HepG2 (cell line): ENCODE measurements around the gene RPL36AL. TPM values are rescaled to one million over a fixed set of nuclear protein-coding genes. Genes with fewer than 3 reads are reported as not detected.

ENCODE experiments used
- LCORL ChIP-seq, 2 experiments: fragments of 450-650 bp in 1 of 2; sonication (generic) in 1 of 2; formaldehyde crosslinking in 1 of 2; IDR thresholded peaks; 2 replicates each; pipeline versions ENCODE4 v1.5.0 to v1.6.1; 2017 to 2020; ENCODE audit warnings: antibody characterized with exemption in 1 of 2, missing genetic modification reagents in 1 of 2
- MEIS1 ChIP-seq: sonication (generic); formaldehyde crosslinking; IDR thresholded peaks from 2 replicates; pipeline ENCODE4 v1.9.0; 2021; ENCODE audit warnings: mild to moderate bottlenecking, missing genetic modification reagents, moderate library complexity, borderline replicate concordance
- MEIS2 ChIP-seq: sonication (generic); formaldehyde crosslinking; IDR thresholded peaks from 2 replicates; pipeline ENCODE4 v1.9.0; 2021; ENCODE audit warnings: mild to moderate bottlenecking, missing genetic modification reagents
- NKX3-1 ChIP-seq: sonication (generic); formaldehyde crosslinking; IDR thresholded peaks from 2 replicates; pipeline ENCODE4 v1.5.0; 2020; ENCODE audit warnings: missing genetic modification reagents
- PCBP1 ChIP-seq: fragments of 200-400 bp; formaldehyde crosslinking; IDR thresholded peaks from 2 replicates; pipeline ENCODE4 v1.6.1; 2017; ENCODE audit warnings: mild to moderate bottlenecking, low read depth, low read length, borderline replicate concordance
- RBM22 ChIP-seq: fragments of 200-400 bp; formaldehyde crosslinking; optimal IDR thresholded peaks from 2 replicates; pipeline ENCODE3; 2017; ENCODE audit warnings: mild to moderate bottlenecking, low read length, moderate library complexity
- SOX6 ChIP-seq, 2 experiments: fragments of 450-650 bp in 1 of 2; sonication (generic) in 1 of 2; formaldehyde crosslinking in 1 of 2; IDR thresholded peaks; 2 replicates each; pipeline versions ENCODE4 v1.4.0 to v1.6.1; 2017 to 2020; ENCODE audit warnings: antibody characterized with exemption in 1 of 2, mild to moderate bottlenecking in 1 of 2, missing genetic modification reagents in 1 of 2
- SRY ChIP-seq: sonication (generic); formaldehyde crosslinking; IDR thresholded peaks from 2 replicates; pipeline ENCODE4 v1.8.0; 2022; ENCODE audit warnings: mild to moderate bottlenecking, missing genetic modification reagents
- THYN1 ChIP-seq: sonication (generic); formaldehyde crosslinking; IDR thresholded peaks from 2 replicates; pipeline ENCODE4 v1.8.1; 2023; ENCODE audit warnings: low read depth, mild to moderate bottlenecking, moderate library complexity, missing genetic modification reagents, borderline replicate concordance
- ZNF44 ChIP-seq: sonication (generic); formaldehyde crosslinking; IDR thresholded peaks from 2 replicates; pipeline ENCODE4 v1.5.1; 2020; ENCODE audit warnings: mild to moderate bottlenecking, missing genetic modification reagents
- polyA plus RNA-seq, 8 experiments: library from polyadenylated mRNA; depleted of rRNA in 3 of 8; stranded (reverse) in 7 of 8; unstranded in 1 of 8; fragments of >200 nt; fragmentation: Illumina TruSeq in 4 of 8; extraction: Trizol in 4 of 8; gene quantifications; 2 replicates each; pipeline versions ENCODE4 v1.2.1 to v1.2.3, GENCODE V29; 2011 to 2016; ENCODE audit warnings: low read depth in 4 of 8, missing spikeins in 1 of 8, mixed read lengths in 1 of 8; ENCODE audit not compliant: insufficient read depth in 1 of 8
- total RNA-seq, 5 experiments: library from RNA; depleted of rRNA; stranded (reverse); fragments of >200 nt; fragmentation: Illumina TruSeq; extraction: Trizol; gene quantifications; 2 replicates each; pipeline ENCODE4 v1.2.3, GENCODE V29; 2016; ENCODE audit warnings: low read depth in 1 of 5
- TF ChIP-seq, protein P1 (sequence below): sonication (generic); formaldehyde crosslinking; IDR thresholded peaks from 2 replicates; pipeline ENCODE4 v1.4.0; 2020; ENCODE audit warnings: mild to moderate bottlenecking, low read depth, missing genetic modification reagents
- TF ChIP-seq, protein P2 (sequence below): sonication (generic); formaldehyde crosslinking; IDR thresholded peaks from 2 replicates; pipeline ENCODE4 v1.4.0; 2020; ENCODE audit warnings: missing genetic modification reagents, low read depth, mild to moderate bottlenecking, borderline replicate concordance
- TF ChIP-seq, protein P3 (sequence below): sonication (generic); formaldehyde crosslinking; IDR thresholded peaks from 2 replicates; pipeline ENCODE4 v1.4.0; 2020; ENCODE audit warnings: mild to moderate bottlenecking, missing genetic modification reagents
- TF ChIP-seq, protein P4 (sequence below): sonication (generic); formaldehyde crosslinking; IDR thresholded peaks from 2 replicates; pipeline ENCODE4 v1.4.0; 2020; ENCODE audit warnings: missing genetic modification reagents, borderline replicate concordance
- TF ChIP-seq, protein P5 (sequence below): fragments of 450-650 bp; IDR thresholded peaks from 2 replicates; pipeline ENCODE4 v1.6.1; 2016
- TF ChIP-seq, protein P6 (sequence below): sonication (generic); formaldehyde crosslinking; IDR thresholded peaks from 2 replicates; pipeline ENCODE4 v1.8.1; 2023; ENCODE audit warnings: mild to moderate bottlenecking, inconsistent platforms, moderate library complexity, missing genetic modification reagents, borderline replicate concordance
- TF ChIP-seq, protein P7 (sequence below): IDR thresholded peaks from 2 replicates; pipeline ENCODE4 v1.6.1; 2016; ENCODE audit warnings: missing compliant biosample characterization, missing genetic modification reagents, borderline replicate concordance

Gene RPL36AL
- total and polyA plus RNA-seq, 2 of the 13 experiments (the other 11 are each of a cell fraction or from before 2014, with no cell fraction given), result 90.0 to 294 TPM

DNA sequence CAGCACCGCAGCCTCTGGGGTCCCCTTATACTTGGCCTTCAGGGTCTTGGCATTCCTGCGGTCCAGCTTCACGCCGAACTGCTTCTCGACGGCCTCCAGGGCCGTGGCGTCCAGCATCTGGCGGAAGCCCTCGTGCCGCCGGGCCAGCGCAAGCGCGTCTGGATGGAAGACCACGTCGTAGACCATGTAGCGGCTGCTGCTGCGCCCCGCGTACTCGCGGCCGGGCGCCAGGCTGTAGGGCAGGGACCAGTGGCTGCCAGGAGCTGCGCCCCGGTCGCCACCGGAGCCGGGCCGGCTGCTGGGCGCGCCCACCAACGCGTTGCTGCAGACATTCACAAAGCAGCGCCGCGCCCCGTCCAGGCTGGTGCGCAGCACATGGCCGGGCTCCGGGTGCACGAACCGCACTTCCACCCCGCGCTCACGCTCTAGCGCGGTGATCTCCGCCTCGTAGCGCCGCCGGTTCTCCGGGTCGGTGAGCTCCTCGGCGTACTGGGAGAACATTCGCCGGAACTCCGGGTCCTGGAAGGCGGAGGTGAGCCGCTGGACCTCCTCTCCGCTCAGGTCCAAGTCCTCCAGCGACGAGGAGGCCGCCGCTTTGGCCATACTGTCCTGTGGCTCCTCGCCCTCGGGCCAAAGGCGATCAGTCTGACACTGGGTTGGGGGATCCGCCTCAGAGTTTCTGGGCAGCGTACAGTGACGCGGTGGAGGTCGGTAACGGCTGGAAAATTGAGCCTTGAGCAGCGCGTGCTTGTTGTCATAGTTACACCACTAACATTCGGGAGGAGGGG is 14.3 kb upstream of the RPL36AL start, which contains the start of gene DNAAF2 (continued):
- TF ChIP-seq MEIS2 (CRISPR knock-in tag) (peak; percentile 62; the same call in 1 of the 2 replicates), SOX6 (IDR thresholded peaks at IDR 0.05) (no peak), SOX6 (CRISPR knock-in tag; IDR thresholded peaks at IDR 0.05) (peak; percentile 50), MEIS1 (CRISPR knock-in tag) (no peak), THYN1 (CRISPR knock-in tag) (no peak), LCORL (IDR thresholded peaks at IDR 0.05) (no peak), LCORL (CRISPR knock-in tag; IDR thresholded peaks at IDR 0.05) (peak; percentile 34; the same call in 1 of the 2 replicates), RBM22 (peak; percentile 20), PCBP1 (0 out of 2 replicates have a peak, but pooled peaks have one; percentile 18), NKX3-1 (CRISPR knock-in tag) (peak; percentile 73; the same call in 1 of the 2 replicates), ZNF44 (CRISPR knock-in tag) (0 out of 2 replicates have a peak, but pooled peaks have one; percentile 15), SRY (CRISPR knock-in tag) (peak; percentile 54)
- TF ChIP-seq, protein P1, sequence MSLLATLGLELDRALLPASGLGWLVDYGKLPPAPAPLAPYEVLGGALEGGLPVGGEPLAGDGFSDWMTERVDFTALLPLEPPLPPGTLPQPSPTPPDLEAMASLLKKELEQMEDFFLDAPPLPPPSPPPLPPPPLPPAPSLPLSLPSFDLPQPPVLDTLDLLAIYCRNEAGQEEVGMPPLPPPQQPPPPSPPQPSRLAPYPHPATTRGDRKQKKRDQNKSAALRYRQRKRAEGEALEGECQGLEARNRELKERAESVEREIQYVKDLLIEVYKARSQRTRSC (CRISPR knock-in tag), result 0 out of 2 replicates have a peak, but pooled peaks have one; percentile 38
- TF ChIP-seq, protein P2, sequence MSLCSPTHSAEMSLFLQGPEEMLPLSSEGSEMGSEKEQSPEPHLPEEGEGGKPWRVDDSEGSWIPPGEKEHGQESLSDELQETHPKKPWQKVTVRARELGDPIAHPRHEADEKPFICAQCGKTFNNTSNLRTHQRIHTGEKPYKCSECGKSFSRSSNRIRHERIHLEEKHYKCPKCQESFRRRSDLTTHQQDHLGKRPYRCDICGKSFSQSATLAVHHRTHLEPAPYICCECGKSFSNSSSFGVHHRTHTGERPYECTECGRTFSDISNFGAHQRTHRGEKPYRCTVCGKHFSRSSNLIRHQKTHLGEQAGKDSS (CRISPR knock-in tag), result peak; percentile 20; the same call in 1 of the 2 replicates
- TF ChIP-seq, protein P3, sequence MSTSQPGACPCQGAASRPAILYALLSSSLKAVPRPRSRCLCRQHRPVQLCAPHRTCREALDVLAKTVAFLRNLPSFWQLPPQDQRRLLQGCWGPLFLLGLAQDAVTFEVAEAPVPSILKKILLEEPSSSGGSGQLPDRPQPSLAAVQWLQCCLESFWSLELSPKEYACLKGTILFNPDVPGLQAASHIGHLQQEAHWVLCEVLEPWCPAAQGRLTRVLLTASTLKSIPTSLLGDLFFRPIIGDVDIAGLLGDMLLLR (CRISPR knock-in tag), result 0 out of 2 replicates have a peak, but pooled peaks have one; percentile 16
- TF ChIP-seq, protein P4, sequence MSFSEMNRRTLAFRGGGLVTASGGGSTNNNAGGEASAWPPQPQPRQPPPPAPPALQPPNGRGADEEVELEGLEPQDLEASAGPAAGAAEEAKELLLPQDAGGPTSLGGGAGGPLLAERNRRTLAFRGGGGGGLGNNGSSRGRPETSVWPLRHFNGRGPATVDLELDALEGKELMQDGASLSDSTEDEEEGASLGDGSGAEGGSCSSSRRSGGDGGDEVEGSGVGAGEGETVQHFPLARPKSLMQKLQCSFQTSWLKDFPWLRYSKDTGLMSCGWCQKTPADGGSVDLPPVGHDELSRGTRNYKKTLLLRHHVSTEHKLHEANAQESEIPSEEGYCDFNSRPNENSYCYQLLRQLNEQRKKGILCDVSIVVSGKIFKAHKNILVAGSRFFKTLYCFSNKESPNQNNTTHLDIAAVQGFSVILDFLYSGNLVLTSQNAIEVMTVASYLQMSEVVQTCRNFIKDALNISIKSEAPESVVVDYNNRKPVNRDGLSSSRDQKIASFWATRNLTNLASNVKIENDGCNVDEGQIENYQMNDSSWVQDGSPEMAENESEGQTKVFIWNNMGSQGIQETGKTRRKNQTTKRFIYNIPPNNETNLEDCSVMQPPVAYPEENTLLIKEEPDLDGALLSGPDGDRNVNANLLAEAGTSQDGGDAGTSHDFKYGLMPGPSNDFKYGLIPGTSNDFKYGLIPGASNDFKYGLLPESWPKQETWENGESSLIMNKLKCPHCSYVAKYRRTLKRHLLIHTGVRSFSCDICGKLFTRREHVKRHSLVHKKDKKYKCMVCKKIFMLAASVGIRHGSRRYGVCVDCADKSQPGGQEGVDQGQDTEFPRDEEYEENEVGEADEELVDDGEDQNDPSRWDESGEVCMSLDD (CRISPR knock-in tag), result no peak
- TF ChIP-seq, protein P5, sequence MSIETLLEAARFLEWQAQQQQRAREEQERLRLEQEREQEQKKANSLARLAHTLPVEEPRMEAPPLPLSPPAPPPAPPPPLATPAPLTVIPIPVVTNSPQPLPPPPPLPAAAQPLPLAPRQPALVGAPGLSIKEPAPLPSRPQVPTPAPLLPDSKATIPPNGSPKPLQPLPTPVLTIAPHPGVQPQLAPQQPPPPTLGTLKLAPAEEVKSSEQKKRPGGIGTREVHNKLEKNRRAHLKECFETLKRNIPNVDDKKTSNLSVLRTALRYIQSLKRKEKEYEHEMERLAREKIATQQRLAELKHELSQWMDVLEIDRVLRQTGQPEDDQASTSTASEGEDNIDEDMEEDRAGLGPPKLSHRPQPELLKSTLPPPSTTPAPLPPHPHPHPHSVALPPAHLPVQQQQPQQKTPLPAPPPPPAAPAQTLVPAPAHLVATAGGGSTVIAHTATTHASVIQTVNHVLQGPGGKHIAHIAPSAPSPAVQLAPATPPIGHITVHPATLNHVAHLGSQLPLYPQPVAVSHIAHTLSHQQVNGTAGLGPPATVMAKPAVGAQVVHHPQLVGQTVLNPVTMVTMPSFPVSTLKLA, result peak; percentile 67
- TF ChIP-seq, protein P6, sequence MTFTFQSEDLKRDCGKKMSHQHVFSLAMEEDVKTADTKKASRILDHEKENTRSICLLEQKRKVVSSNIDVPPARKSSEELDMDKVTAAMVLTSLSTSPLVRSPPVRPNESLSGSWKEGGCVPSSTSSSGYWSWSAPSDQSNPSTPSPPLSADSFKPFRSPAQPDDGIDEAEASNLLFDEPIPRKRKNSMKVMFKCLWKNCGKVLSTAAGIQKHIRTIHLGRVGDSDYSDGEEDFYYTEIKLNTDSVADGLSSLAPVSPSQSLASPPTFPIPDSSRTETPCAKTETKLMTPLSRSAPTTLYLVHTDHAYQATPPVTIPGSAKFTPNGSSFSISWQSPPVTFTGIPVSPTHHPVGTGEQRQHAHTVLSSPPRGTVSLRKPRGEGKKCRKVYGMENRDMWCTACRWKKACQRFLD (CRISPR knock-in tag), result peak; percentile 11; the same call in 1 of the 2 replicates
- TF ChIP-seq, protein P7, sequence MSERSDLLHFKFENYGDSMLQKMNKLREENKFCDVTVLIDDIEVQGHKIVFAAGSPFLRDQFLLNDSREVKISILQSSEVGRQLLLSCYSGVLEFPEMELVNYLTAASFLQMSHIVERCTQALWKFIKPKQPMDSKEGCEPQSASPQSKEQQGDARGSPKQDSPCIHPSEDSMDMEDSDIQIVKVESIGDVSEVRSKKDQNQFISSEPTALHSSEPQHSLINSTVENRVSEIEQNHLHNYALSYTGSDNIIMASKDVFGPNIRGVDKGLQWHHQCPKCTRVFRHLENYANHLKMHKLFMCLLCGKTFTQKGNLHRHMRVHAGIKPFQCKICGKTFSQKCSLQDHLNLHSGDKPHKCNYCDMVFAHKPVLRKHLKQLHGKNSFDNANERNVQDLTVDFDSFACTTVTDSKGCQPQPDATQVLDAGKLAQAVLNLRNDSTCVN (CRISPR knock-in tag), result no peak; the same call in 1 of the 2 replicates
